Cardiac muscle cell (in vitro differentiated cells and primary cell): ENCODE data around the gene CPB1. TPM values are rescaled to one million over a fixed set of nuclear protein-coding genes. Genes with fewer than 3 reads are reported as not detected.
A peak's percentile ranks its signal among the peaks of the same experiment; 100 is the strongest.

Source experiments
- DNase-seq, 2 donors: peaks; one replicate each; pipeline versions ENCODE4 v3.0.0 to v3.0.0-alpha.2; 2010 to 2017; ENCODE audit warnings: low read depth in 1 of 2, low spot score in 1 of 2
- H3K27ac ChIP-seq: fragments of 200-600 bp; sonication (generic); 2 replicates; pipeline ENCODE4 v1.5.1; 2016
- H3K27me3 ChIP-seq: fragments of 200-600 bp; sonication (generic); 2 replicates; pipeline ENCODE4 v1.6.0; 2016; ENCODE audit warnings: control low read depth
- H3K36me3 ChIP-seq: fragments of 200-600 bp; sonication (generic); 2 replicates; pipeline ENCODE4 v1.5.1; 2016; ENCODE audit warnings: control low read depth
- H3K4me1 ChIP-seq: fragments of 200-600 bp; sonication (generic); 2 replicates; pipeline ENCODE4 v1.8.1; 2017; ENCODE audit warnings: low read depth, mild to moderate bottlenecking, mixed run types
- H3K4me3 ChIP-seq: fragments of 200-600 bp; sonication (generic); 2 replicates; pipeline ENCODE4 v1.5.1; 2016; ENCODE audit warnings: mild to moderate bottlenecking
- H3K9me3 ChIP-seq: fragments of 200-600 bp; sonication (generic); 2 replicates; pipeline ENCODE4 v1.5.1; 2017; ENCODE audit warnings: low read depth, mild to moderate bottlenecking, control low read depth
- polyA plus RNA-seq: library from polyadenylated mRNA; unstranded; fragments of >200 nt; fragmentation: Nextera tagmentation; extraction: Ambion mirVana; gene quantifications from 2 replicates; pipeline ENCODE4 v1.2.1, GENCODE V29; 2016
- total RNA-seq: library from RNA; depleted of rRNA; stranded (reverse); fragments of >200 nt; gene quantifications from 2 replicates; pipeline ENCODE4 v1.2.3, GENCODE V29; 2016
- TF ChIP-seq, protein P1 (sequence below): IDR thresholded peaks from 2 replicates; pipeline ENCODE4 v1.5.1; 2012; ENCODE audit warnings: low read depth, mild to moderate bottlenecking, low read length

CPB1 gene
- total and polyA plus RNA-seq, 2 experiments from 2014 or later = not detected

DNA sequence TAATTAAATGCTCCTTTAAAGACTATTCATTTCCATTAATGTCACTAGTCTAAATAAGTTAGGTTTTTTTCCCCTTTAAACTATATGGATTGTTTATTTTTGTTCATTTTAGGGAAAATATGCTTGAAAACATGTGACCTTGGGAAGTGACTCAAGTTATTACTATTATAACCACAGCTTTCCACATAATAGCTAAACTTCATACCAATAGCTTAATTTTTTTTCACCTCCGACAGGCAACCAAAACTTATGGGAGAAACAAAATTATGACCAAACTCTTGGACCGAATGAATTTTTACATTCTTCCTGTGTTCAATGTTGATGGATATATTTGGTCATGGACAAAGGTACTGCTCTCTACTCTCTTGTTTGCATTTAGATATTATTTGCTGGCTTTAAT, 53.7 kb downstream of the CPB1 start:
- peaks cover 59% of the 10 kb centered on the region for H3K27me3 ChIP-seq
- H3K9me3 ChIP-seq = no peaks in the 10 kb centered on the region
- no peak for DNase-seq

DNA sequence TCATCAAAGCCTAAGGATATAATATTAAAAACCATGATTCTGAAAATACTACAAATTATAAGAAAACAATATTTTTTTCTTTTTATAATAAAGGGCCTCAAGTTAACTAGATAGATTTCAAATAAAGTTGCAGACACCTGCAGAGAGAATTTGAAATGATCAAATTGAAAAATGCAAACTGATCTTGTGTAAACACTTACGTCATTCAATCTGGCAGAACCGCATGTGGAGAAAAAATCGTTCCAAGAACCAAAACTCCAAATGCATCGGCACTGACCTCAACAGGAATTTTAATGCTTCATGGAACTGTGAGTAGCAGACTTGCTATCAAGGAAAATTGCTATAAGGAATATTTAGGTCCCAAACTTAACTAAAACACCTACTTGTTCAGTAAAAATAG, 54.7 kb downstream of the CPB1 start:
- DNase-seq = peak in 1 of 2 donors; percentile 32
- TF ChIP-seq, protein P1, sequence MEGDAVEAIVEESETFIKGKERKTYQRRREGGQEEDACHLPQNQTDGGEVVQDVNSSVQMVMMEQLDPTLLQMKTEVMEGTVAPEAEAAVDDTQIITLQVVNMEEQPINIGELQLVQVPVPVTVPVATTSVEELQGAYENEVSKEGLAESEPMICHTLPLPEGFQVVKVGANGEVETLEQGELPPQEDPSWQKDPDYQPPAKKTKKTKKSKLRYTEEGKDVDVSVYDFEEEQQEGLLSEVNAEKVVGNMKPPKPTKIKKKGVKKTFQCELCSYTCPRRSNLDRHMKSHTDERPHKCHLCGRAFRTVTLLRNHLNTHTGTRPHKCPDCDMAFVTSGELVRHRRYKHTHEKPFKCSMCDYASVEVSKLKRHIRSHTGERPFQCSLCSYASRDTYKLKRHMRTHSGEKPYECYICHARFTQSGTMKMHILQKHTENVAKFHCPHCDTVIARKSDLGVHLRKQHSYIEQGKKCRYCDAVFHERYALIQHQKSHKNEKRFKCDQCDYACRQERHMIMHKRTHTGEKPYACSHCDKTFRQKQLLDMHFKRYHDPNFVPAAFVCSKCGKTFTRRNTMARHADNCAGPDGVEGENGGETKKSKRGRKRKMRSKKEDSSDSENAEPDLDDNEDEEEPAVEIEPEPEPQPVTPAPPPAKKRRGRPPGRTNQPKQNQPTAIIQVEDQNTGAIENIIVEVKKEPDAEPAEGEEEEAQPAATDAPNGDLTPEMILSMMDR = no peak
- H3K36me3 ChIP-seq = no peaks in the 10 kb centered on the region

More for the DNA sequence above, 53.7 kb downstream of the CPB1 start:
- Histone ChIP-seq H3K4me1 (peaks cover 4% of the 10 kb centered on the region), H3K27ac (no peak overlapping the region), H3K36me3 (no peaks in the 10 kb centered on the region), H3K4me3 (no peak overlapping the region)
- TF ChIP-seq, protein P1 = no peak

DNA sequence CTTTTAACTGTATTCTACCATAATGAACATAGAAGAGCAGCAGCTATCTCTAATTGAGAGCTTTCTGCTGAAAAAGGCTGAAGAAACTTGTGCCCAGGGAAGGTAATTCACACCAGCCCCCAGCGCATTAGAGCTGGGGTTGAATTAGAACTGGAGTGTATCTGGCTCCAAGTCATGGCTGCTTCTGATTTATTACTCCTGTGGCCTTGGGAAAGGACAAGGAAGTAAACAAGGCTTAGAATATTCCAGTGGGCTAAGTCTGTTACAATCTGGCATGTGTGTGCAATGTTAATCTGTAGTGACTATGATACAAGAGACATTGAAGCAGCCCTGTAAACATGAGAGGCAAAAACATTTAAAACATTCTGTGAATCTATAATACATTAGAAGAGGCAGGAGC, 55.6 kb downstream of the CPB1 start:
- no peak for DNase-seq
- Histone ChIP-seq H3K4me1 (peaks cover 4% of the 10 kb centered on the region), H3K36me3 (no peaks in the 10 kb centered on the region), H3K27me3 (peaks cover 70% of the 10 kb centered on the region), H3K27ac (no peak overlapping the region), H3K4me3 (no peak overlapping the region), H3K9me3 (no peaks in the 10 kb centered on the region)
- TF ChIP-seq, protein P1 = no peak

More for the DNA sequence above, 54.7 kb downstream of the CPB1 start:
- Histone ChIP-seq H3K27ac (no peak overlapping the region), H3K9me3 (no peaks in the 10 kb centered on the region), H3K27me3 (peaks cover 69% of the 10 kb centered on the region), H3K4me3 (no peak overlapping the region), H3K4me1 (peaks cover 4% of the 10 kb centered on the region)

DNA sequence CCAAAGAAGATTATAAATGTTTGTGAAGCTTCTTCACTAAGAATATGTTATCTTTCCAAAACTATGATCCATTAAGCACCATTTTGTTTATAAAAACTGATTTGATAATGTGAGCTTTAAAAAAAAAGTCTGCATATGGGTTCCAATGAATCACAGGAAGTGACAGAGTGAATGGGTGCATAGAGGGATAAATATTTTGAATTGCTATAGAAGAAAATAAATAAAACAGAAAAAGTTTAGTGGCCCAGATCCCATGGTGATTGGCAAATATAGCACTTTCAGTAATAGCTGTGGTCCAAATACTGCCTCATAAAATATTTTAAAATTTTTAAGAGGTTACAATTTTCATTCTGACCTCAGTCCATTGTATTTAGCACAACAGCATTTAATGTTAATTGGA, 56.6 kb downstream of the CPB1 start:
- DNase-seq = no peak
- no peak overlapping the region for H3K4me3 ChIP-seq
- H3K9me3 ChIP-seq = no peaks in the 10 kb centered on the region
- TF ChIP-seq, protein P1 = no peak
- H3K27ac ChIP-seq = no peak overlapping the region
- no peaks in the 10 kb centered on the region for H3K36me3 ChIP-seq
- H3K4me1 ChIP-seq = no peaks in the 10 kb centered on the region
- peaks cover 74% of the 10 kb centered on the region for H3K27me3 ChIP-seq

DNA sequence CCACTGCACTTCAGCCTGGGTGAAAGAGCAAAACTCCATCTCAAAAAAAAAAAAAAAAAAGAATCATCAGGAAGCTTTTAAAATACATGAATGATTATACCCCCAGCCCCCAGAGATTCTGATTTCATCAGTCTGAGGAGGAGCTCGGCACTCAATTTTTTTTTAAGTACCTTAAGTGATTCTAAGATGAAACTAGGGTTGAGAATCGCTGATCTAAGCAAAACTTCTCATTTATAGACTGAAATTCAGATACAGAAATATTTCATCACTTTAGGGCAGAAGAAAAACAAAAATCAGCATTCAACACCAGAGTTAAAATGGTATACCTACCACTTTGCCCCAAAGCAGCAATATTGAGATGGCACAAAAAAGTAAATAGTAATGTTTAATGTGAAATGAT, 62.2 kb downstream of the CPB1 start:
- H3K4me3 ChIP-seq = no peak overlapping the region
- no peak for DNase-seq
- H3K27ac ChIP-seq = no peak overlapping the region
- no peaks in the 10 kb centered on the region for H3K36me3 ChIP-seq
- H3K4me1 ChIP-seq = no peaks in the 10 kb centered on the region
- TF ChIP-seq, protein P1 = no peak
- peaks cover 70% of the 10 kb centered on the region for H3K27me3 ChIP-seq
- no peaks in the 10 kb centered on the region for H3K9me3 ChIP-seq

DNA sequence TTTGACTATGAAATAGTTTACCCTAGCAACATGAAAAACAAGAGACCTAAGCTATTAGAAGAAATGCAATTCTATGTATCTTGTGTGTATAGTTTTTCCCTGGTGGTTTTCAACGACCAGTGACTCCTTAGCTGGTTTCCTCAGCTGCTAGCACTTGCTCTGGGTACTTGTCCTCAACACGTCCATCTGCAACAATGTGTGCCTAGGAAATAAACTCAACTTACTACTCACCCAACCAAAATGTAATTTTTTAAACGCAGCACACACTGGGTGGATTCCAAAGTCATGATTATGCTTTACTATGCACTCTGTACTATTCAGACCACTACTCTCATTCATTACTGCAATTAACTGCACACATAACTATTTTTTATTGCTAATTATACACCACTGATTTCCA, 68.5 kb downstream of the CPB1 start:
- TF ChIP-seq, protein P1 = no peak
- Histone ChIP-seq H3K36me3 (no peaks in the 10 kb centered on the region), H3K27me3 (peaks cover 57% of the 10 kb centered on the region), H3K4me1 (no peaks in the 10 kb centered on the region), H3K4me3 (no peak overlapping the region), H3K27ac (no peak overlapping the region), H3K9me3 (no peaks in the 10 kb centered on the region)
- no peak for DNase-seq
